NCI-H2196 (cell line): ENCODE data around the gene RANBP6.

Source experiments
- DNase-seq: peaks from one replicate; lab custom pipeline; 2025; ENCODE audit not compliant: unreplicated experiment; lab: John Stamatoyannopoulos, UW

The RANBP6 gene

GRCh38 chr9:6007770-6008168 is 7.7 kb downstream of the RANBP6 start:
- peak; percentile 93 for DNase-seq

GRCh38 chr9:6007058-6007769 is 8.2 kb downstream of the RANBP6 start:
- DNase-seq: peak; percentile 96

- DNase-seq: no peak
Observed at GRCh38 chr9:6006749-6007057, 8.7 kb downstream of the RANBP6 start.

- no peak for DNase-seq
Observed at GRCh38 chr9:6000955-6001354, 14.5 kb downstream of the RANBP6 start.

- DNase-seq: no peak
Observed at GRCh38 chr9:5999443-6000101, 15.9 kb downstream of the RANBP6 start.

GRCh38 chr9:5994493-5994892 is 20.9 kb downstream of the RANBP6 start:
- DNase-seq: no peak

- DNase-seq: no peak
Observed at GRCh38 chr9:5988265-5988664, 27.2 kb downstream of the RANBP6 start.

- DNase-seq: no peak
Observed at GRCh38 chr9:5983042-5983441, 32.4 kb downstream of the RANBP6 start.

GRCh38 chr9:5982317-5982716 is 33.1 kb downstream of the RANBP6 start:
- DNase-seq: no peak

GRCh38 chr9:5978523-5978922 is 36.9 kb downstream of the RANBP6 start:
- DNase-seq: no peak

- no peak for DNase-seq
Observed at GRCh38 chr9:5976674-5977397, 38.6 kb downstream of the RANBP6 start.

GRCh38 chr9:5971740-5972139 is 43.7 kb downstream of the RANBP6 start:
- DNase-seq: no peak
